Ishikawa (cell line): ENCODE measurements around the gene ASCL2.

Source experiments
- CEBPB ChIP-seq: IDR thresholded peaks from 2 replicates; pipeline ENCODE4 v1.6.1; 2012
- EGR1 ChIP-seq: IDR thresholded peaks from 2 replicates; pipeline ENCODE4 v1.6.1; 2012
- EP300 ChIP-seq: IDR thresholded peaks from 2 replicates; pipeline ENCODE4 v1.6.1; 2012; ENCODE audit warnings: borderline replicate concordance
- FOXM1 ChIP-seq: IDR thresholded peaks from 2 replicates; pipeline ENCODE4 v1.6.1; 2012; ENCODE audit warnings: low read depth, borderline replicate concordance
- MAX ChIP-seq: IDR thresholded peaks from 2 replicates; pipeline ENCODE4 v1.6.1; 2012
- NFIC ChIP-seq: IDR thresholded peaks from 2 replicates; pipeline ENCODE4 v1.6.1; 2012
- TCF12 ChIP-seq: IDR thresholded peaks from 2 replicates; pipeline ENCODE4 v1.6.1; 2012; ENCODE audit warnings: low read depth
- TEAD4 ChIP-seq: IDR thresholded peaks from 2 replicates; pipeline ENCODE4 v1.6.1; 2012
- USF1 ChIP-seq: IDR thresholded peaks from 2 replicates; pipeline ENCODE4 v1.6.1; 2012
- YY1 ChIP-seq: IDR thresholded peaks from 2 replicates; pipeline ENCODE4 v1.6.1; 2012; ENCODE audit warnings: low read depth
- TF ChIP-seq, protein P1 (sequence below): IDR thresholded peaks from 2 replicates; pipeline ENCODE4 v1.6.1; 2012; ENCODE audit warnings: low read depth, mild to moderate bottlenecking

- no peak for TF ChIP-seq NFIC
- TF ChIP-seq YY1, result no peak
- no peak for TF ChIP-seq EGR1
- TF ChIP-seq MAX, result no peak
- no peak for TF ChIP-seq CEBPB
- no peak for TF ChIP-seq FOXM1
- no peak for TF ChIP-seq USF1
- TF ChIP-seq TEAD4, result no peak
- no peak for TF ChIP-seq EP300
- TF ChIP-seq, protein P1, sequence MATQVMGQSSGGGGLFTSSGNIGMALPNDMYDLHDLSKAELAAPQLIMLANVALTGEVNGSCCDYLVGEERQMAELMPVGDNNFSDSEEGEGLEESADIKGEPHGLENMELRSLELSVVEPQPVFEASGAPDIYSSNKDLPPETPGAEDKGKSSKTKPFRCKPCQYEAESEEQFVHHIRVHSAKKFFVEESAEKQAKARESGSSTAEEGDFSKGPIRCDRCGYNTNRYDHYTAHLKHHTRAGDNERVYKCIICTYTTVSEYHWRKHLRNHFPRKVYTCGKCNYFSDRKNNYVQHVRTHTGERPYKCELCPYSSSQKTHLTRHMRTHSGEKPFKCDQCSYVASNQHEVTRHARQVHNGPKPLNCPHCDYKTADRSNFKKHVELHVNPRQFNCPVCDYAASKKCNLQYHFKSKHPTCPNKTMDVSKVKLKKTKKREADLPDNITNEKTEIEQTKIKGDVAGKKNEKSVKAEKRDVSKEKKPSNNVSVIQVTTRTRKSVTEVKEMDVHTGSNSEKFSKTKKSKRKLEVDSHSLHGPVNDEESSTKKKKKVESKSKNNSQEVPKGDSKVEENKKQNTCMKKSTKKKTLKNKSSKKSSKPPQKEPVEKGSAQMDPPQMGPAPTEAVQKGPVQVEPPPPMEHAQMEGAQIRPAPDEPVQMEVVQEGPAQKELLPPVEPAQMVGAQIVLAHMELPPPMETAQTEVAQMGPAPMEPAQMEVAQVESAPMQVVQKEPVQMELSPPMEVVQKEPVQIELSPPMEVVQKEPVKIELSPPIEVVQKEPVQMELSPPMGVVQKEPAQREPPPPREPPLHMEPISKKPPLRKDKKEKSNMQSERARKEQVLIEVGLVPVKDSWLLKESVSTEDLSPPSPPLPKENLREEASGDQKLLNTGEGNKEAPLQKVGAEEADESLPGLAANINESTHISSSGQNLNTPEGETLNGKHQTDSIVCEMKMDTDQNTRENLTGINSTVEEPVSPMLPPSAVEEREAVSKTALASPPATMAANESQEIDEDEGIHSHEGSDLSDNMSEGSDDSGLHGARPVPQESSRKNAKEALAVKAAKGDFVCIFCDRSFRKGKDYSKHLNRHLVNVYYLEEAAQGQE, result no peak
- TF ChIP-seq TCF12, result no peak
These were observed 32.7 kb downstream of the ASCL2 start for GRCh38 chr11:2237457-2238238.
